ENCODE data around the gene NRG3. TPM values are rescaled to one million over a fixed set of nuclear protein-coding genes. Genes with fewer than 3 reads are reported as not detected.

NRG3 gene
- total and polyA plus RNA-seq, 2 donors (not counting 1 experiment from before 2014, with no cell fraction given), result not detected

- no peak for TF ChIP-seq EZH2 (IDR thresholded peaks at IDR 0.05; ENCODE audit: low read length, missing control alignments)
- TF ChIP-seq, protein P1, sequence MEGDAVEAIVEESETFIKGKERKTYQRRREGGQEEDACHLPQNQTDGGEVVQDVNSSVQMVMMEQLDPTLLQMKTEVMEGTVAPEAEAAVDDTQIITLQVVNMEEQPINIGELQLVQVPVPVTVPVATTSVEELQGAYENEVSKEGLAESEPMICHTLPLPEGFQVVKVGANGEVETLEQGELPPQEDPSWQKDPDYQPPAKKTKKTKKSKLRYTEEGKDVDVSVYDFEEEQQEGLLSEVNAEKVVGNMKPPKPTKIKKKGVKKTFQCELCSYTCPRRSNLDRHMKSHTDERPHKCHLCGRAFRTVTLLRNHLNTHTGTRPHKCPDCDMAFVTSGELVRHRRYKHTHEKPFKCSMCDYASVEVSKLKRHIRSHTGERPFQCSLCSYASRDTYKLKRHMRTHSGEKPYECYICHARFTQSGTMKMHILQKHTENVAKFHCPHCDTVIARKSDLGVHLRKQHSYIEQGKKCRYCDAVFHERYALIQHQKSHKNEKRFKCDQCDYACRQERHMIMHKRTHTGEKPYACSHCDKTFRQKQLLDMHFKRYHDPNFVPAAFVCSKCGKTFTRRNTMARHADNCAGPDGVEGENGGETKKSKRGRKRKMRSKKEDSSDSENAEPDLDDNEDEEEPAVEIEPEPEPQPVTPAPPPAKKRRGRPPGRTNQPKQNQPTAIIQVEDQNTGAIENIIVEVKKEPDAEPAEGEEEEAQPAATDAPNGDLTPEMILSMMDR (conservative IDR thresholded peaks at IDR 0.05 in 1 of 2, IDR thresholded peaks at IDR 0.05 in 1 of 2; ENCODE audit: low read depth in 1 of 2, low read length in 2 of 2), result no peak
- H3K27ac ChIP-seq (ENCODE audit: insufficient read depth, low read length), result no peak overlapping the region
- H3K27me3 ChIP-seq (ENCODE audit: control insufficient read depth, insufficient read depth, low read length), result no peaks in the 10 kb centered on the region
- no peak overlapping the region for H3K4me2 ChIP-seq (ENCODE audit: extremely low read depth, insufficient read depth, low read length)
- no peaks in the 10 kb centered on the region for H3K4me1 ChIP-seq (ENCODE audit: control insufficient read depth, extremely low read depth, insufficient read depth, low read length)
- no peaks in the 10 kb centered on the region for H3K79me2 ChIP-seq (ENCODE audit: control insufficient read depth, insufficient read depth, low read length)
- no peak overlapping the region for H3K9ac ChIP-seq (ENCODE audit: insufficient read depth, low read length)
- H4K20me1 ChIP-seq (ENCODE audit: control insufficient read depth, extremely low read depth, insufficient read depth, low read length), result no peaks in the 10 kb centered on the region
- H3K4me3 ChIP-seq (replicated peaks in 1 of 4; ENCODE audit: control extremely low read depth in 1 of 4, insufficient read depth in 1 of 4, low read depth in 3 of 4, low read length in 4 of 4), result no peak overlapping the region
- no peak overlapping the region for H2AFZ ChIP-seq (ENCODE audit: low read length)
- peak in 1 of 2 donors; percentile 19 for DNase-seq (ENCODE audit: low read depth in 2 of 2)
- H3K9me3 ChIP-seq (ENCODE audit: control insufficient read depth, insufficient read depth, low read depth, low read length), result no peaks in the 10 kb centered on the region
- H3K36me3 ChIP-seq (ENCODE audit: control insufficient read depth, insufficient read depth, low read length), result no peaks in the 10 kb centered on the region
Measured at GRCh38 chr10:82411416-82411815, 536.4 kb downstream of the NRG3 start.

GRCh38 chr10:82420001-82420400 is 545.0 kb downstream of the NRG3 start:
- no peaks in the 10 kb centered on the region for H3K36me3 ChIP-seq (ENCODE audit: control insufficient read depth, insufficient read depth, low read length)
- H3K4me2 ChIP-seq (ENCODE audit: extremely low read depth, insufficient read depth, low read length), result no peak overlapping the region
- no peaks in the 10 kb centered on the region for H3K9me3 ChIP-seq (ENCODE audit: control insufficient read depth, insufficient read depth, low read depth, low read length)
- TF ChIP-seq, protein P1 (conservative IDR thresholded peaks at IDR 0.05 in 1 of 2, IDR thresholded peaks at IDR 0.05 in 1 of 2; ENCODE audit: low read depth in 1 of 2, low read length in 2 of 2), result no peak
- TF ChIP-seq EZH2 (IDR thresholded peaks at IDR 0.05; ENCODE audit: low read length, missing control alignments), result no peak
- no peaks in the 10 kb centered on the region for H3K27me3 ChIP-seq (ENCODE audit: control insufficient read depth, insufficient read depth, low read length)
- no peak overlapping the region for H3K27ac ChIP-seq (ENCODE audit: insufficient read depth, low read length)
- H3K4me1 ChIP-seq (ENCODE audit: control insufficient read depth, extremely low read depth, insufficient read depth, low read length), result no peaks in the 10 kb centered on the region
- H2AFZ ChIP-seq (ENCODE audit: low read length), result no peak overlapping the region
- no peaks in the 10 kb centered on the region for H4K20me1 ChIP-seq (ENCODE audit: control insufficient read depth, extremely low read depth, insufficient read depth, low read length)
- H3K9ac ChIP-seq (ENCODE audit: insufficient read depth, low read length), result no peak overlapping the region
- DNase-seq (ENCODE audit: low read depth in 2 of 2), result no peak
- no peak overlapping the region for H3K4me3 ChIP-seq (replicated peaks in 1 of 4; ENCODE audit: control extremely low read depth in 1 of 4, insufficient read depth in 1 of 4, low read depth in 3 of 4, low read length in 4 of 4)
- H3K79me2 ChIP-seq (ENCODE audit: control insufficient read depth, insufficient read depth, low read length), result no peaks in the 10 kb centered on the region

- Histone ChIP-seq H3K4me1 (ENCODE audit: control insufficient read depth, extremely low read depth, insufficient read depth, low read length) (no peaks in the 10 kb centered on the region), H3K4me3 (replicated peaks in 1 of 4; ENCODE audit: control extremely low read depth in 1 of 4, insufficient read depth in 1 of 4, low read depth in 3 of 4, low read length in 4 of 4) (no peak overlapping the region), H3K27ac (ENCODE audit: insufficient read depth, low read length) (no peak overlapping the region), H2AFZ (ENCODE audit: low read length) (no peak overlapping the region), H3K9me3 (ENCODE audit: control insufficient read depth, insufficient read depth, low read depth, low read length) (no peaks in the 10 kb centered on the region), H4K20me1 (ENCODE audit: control insufficient read depth, extremely low read depth, insufficient read depth, low read length) (no peaks in the 10 kb centered on the region), H3K79me2 (ENCODE audit: control insufficient read depth, insufficient read depth, low read length) (no peaks in the 10 kb centered on the region), H3K36me3 (ENCODE audit: control insufficient read depth, insufficient read depth, low read length) (no peaks in the 10 kb centered on the region), H3K9ac (ENCODE audit: insufficient read depth, low read length) (no peak overlapping the region), H3K27me3 (ENCODE audit: control insufficient read depth, insufficient read depth, low read length) (no peaks in the 10 kb centered on the region), H3K4me2 (ENCODE audit: extremely low read depth, insufficient read depth, low read length) (no peak overlapping the region)
- TF ChIP-seq EZH2 (IDR thresholded peaks at IDR 0.05; ENCODE audit: low read length, missing control alignments), result no peak
- TF ChIP-seq, protein P1 (conservative IDR thresholded peaks at IDR 0.05 in 1 of 2, IDR thresholded peaks at IDR 0.05 in 1 of 2; ENCODE audit: low read depth in 1 of 2, low read length in 2 of 2), result no peak
- no peak for DNase-seq (ENCODE audit: low read depth in 2 of 2)
Measured at GRCh38 chr10:82429302-82429701, 554.3 kb downstream of the NRG3 start.

Data from fibroblast of lung (primary cell).